Measurements from ENCODE around the gene HVCN1. TPM values are rescaled to one million over a fixed set of nuclear protein-coding genes. Genes with fewer than 3 reads are reported as not detected.

Gene HVCN1
- total RNA-seq, 1 experiment from 2014 or later, result 3.4 TPM

DNA sequence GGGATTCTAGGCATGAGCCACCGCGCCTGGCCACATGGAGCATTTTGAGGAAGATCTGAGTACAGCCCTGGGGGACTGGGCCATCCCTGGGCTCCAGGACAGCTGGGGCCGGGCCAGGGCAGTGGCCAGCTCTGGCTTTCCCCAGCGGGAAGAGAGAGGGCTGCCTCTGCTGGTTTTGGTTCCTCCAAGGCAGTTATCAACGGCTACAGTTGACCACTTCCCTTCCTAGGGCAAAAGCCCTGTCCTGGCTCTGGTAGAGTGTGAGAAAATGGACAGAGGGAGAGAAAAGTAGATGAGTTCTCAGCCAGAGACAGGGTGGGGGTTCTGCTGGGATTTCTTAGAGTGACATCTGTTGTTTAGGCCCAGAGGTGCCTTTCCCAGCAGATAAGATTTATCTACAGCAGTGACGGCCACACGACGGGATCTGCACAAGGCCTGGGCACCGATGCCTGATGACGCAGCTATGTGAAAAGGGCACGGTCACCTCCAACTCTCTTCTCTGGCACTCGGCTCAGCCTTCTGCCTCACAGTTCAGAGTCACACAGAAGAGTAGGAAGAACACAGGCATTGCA is 5.5 kb upstream of the HVCN1 start:
- no peak overlapping the region for H3K4me2 ChIP-seq
- no TSS peak for BruUV-seq (replicated peaks)
- no peaks in the 10 kb centered on the region for H4K20me1 ChIP-seq (ENCODE audit: insufficient read depth)
- H3F3A ChIP-seq (ENCODE audit: insufficient read depth, low read depth), result no peaks in the 10 kb centered on the region
- no peaks in the 10 kb centered on the region for H3K9me2 ChIP-seq (ENCODE audit: insufficient read depth)
- CTCF ChIA-PET, result no interaction called here
- peaks cover 12% of the 10 kb centered on the region; the same call in 1 of the 2 replicates for H3K27me3 ChIP-seq (ENCODE audit: insufficient read depth, low read depth)
- no peak overlapping the region for H3K4me3 ChIP-seq
- intact Hi-C loops (cut with micrococcal nuclease; ENCODE audit: unreplicated experiment), result no loop called here
- no peak overlapping the region for H3K27ac ChIP-seq
- H3K36me3 ChIP-seq (ENCODE audit: low read depth), result no peaks in the 10 kb centered on the region
- H3K4me1 ChIP-seq (replicated peaks; ENCODE audit: insufficient read depth), result no peaks in the 10 kb centered on the region
- DNase-seq, result no peak
- POLR2A ChIA-PET (ENCODE audit: unreplicated experiment), result no interaction called here
- H3K79me2 ChIP-seq (ENCODE audit: low read depth), result no peaks in the 10 kb centered on the region
- no peaks in the 10 kb centered on the region for H3K9me3 ChIP-seq (ENCODE audit: insufficient read depth, low read depth)
- no peak overlapping the region for H2AFZ ChIP-seq
- TF ChIP-seq, protein P1, sequence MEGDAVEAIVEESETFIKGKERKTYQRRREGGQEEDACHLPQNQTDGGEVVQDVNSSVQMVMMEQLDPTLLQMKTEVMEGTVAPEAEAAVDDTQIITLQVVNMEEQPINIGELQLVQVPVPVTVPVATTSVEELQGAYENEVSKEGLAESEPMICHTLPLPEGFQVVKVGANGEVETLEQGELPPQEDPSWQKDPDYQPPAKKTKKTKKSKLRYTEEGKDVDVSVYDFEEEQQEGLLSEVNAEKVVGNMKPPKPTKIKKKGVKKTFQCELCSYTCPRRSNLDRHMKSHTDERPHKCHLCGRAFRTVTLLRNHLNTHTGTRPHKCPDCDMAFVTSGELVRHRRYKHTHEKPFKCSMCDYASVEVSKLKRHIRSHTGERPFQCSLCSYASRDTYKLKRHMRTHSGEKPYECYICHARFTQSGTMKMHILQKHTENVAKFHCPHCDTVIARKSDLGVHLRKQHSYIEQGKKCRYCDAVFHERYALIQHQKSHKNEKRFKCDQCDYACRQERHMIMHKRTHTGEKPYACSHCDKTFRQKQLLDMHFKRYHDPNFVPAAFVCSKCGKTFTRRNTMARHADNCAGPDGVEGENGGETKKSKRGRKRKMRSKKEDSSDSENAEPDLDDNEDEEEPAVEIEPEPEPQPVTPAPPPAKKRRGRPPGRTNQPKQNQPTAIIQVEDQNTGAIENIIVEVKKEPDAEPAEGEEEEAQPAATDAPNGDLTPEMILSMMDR (conservative IDR thresholded peaks at IDR 0.05), result no peak
- TF ChIP-seq EZH2 (IDR thresholded peaks at IDR 0.05; ENCODE audit: low read depth), result no peak

DNA sequence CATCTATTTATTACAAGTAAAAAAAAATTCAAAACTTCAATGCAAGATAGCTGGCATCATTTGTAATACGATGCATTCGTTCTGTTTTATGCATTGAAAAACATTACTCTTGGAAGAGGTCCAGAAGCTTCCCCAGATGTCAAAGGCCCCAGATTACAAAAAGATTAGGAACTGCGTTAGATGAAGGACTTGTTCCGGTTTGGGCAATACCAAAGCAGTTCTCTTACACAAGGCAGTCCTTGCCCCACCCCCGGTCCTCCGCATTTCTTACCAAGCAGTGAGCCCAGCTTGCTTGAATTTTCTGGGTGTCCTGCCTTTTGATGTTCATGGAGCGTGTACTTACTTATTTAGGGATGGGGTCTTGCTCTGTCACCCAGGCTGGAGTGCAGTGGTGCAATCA is 4.8 kb upstream of the HVCN1 start:
- Histone ChIP-seq H4K20me1 (ENCODE audit: insufficient read depth) (no peaks in the 10 kb centered on the region), H3K27ac (no peak overlapping the region), H3K4me3 (no peak overlapping the region), H3K9me3 (ENCODE audit: insufficient read depth, low read depth) (no peaks in the 10 kb centered on the region), H2AFZ (no peak overlapping the region), H3K36me3 (ENCODE audit: low read depth) (no peaks in the 10 kb centered on the region), H3K9me2 (ENCODE audit: insufficient read depth) (no peaks in the 10 kb centered on the region), H3F3A (ENCODE audit: insufficient read depth, low read depth) (no peaks in the 10 kb centered on the region), H3K27me3 (ENCODE audit: insufficient read depth, low read depth) (peaks cover 16% of the 10 kb centered on the region), H3K4me2 (no peak overlapping the region), H3K79me2 (ENCODE audit: low read depth) (no peaks in the 10 kb centered on the region), H3K4me1 (replicated peaks; ENCODE audit: insufficient read depth) (no peaks in the 10 kb centered on the region)
- no peak for DNase-seq
- BruUV-seq (replicated peaks), result no TSS peak
- ChIA-PET POLR2A (ENCODE audit: unreplicated experiment) (no interaction called here), CTCF (no interaction called here)
- intact Hi-C loops (cut with micrococcal nuclease; ENCODE audit: unreplicated experiment), result no loop called here
- TF ChIP-seq EZH2 (IDR thresholded peaks at IDR 0.05; ENCODE audit: low read depth), result no peak
- TF ChIP-seq, protein P1 (conservative IDR thresholded peaks at IDR 0.05), result no peak

DNA sequence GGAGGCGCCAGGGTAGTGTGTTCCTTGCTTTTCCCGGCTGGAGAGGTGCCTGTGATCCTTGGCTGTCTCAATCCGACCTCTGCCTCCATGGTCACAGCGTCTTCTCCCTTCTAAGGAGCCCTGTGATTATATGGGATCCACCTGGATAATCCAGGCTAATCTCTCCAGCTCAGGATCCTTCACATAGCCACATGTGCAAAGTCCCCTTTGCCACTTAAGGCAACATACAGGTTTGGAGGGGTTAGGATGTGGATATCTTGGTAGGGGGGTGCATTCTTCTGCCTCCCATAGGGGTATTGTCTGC is 1.2 kb upstream of the HVCN1 start:
- Histone ChIP-seq H3K27ac (no peak overlapping the region), H3K36me3 (ENCODE audit: low read depth) (no peaks in the 10 kb centered on the region), H3K27me3 (ENCODE audit: insufficient read depth, low read depth) (peaks cover 50% of the 10 kb centered on the region), H3K9me2 (ENCODE audit: insufficient read depth) (no peaks in the 10 kb centered on the region), H3K4me3 (no peak overlapping the region), H3K79me2 (ENCODE audit: low read depth) (no peaks in the 10 kb centered on the region), H2AFZ (no peak overlapping the region), H3K9me3 (ENCODE audit: insufficient read depth, low read depth) (no peaks in the 10 kb centered on the region), H3K4me2 (peak overlapping the region; percentile 31; the same call in 1 of the 2 replicates), H4K20me1 (ENCODE audit: insufficient read depth) (no peaks in the 10 kb centered on the region), H3F3A (ENCODE audit: insufficient read depth, low read depth) (no peaks in the 10 kb centered on the region), H3K4me1 (replicated peaks; ENCODE audit: insufficient read depth) (no peaks in the 10 kb centered on the region)
- POLR2A ChIA-PET (ENCODE audit: unreplicated experiment), result no interaction called here
- CTCF ChIA-PET, result no interaction called here
- no TSS peak for BruUV-seq (replicated peaks)
- no peak for DNase-seq
- no peak for TF ChIP-seq EZH2 (IDR thresholded peaks at IDR 0.05; ENCODE audit: low read depth)
- TF ChIP-seq, protein P1 (conservative IDR thresholded peaks at IDR 0.05), result no peak
- intact Hi-C loops (cut with micrococcal nuclease; ENCODE audit: unreplicated experiment), result no loop called here

All from PC-9 (cell line).